IMR-90 (cell line): ENCODE data around the gene LIX1. TPM values are rescaled to one million over a fixed set of nuclear protein-coding genes. Genes with fewer than 3 reads are reported as not detected.

Source experiments
- ATAC-seq: fragments of 200-7000 bp; cut with Tn5 transposase; 2 replicates; pipeline ENCODE4 v1.9.1; 2020; ENCODE audit warnings: low read depth, mild to moderate bottlenecking, moderate library complexity
- BruUV-seq: library from RNA; stranded (reverse); fragments of 400-500 nt; replicated peaks from 2 replicates; lab custom pipeline; 2021; lab: Mats Ljungman, UMichigan
- CTCF ChIA-PET: fragments of 300-600 bp; formaldehyde crosslinking; extraction: SDS; loops from one replicate; lab custom pipeline; 2021; ENCODE audit warnings: antibody characterized with exemption; lab: Yijun Ruan, JAX
- POLR2A ChIA-PET: fragments of 300-600 bp; sonication (Branson Sonifier 250); formaldehyde crosslinking; loops from one replicate; lab custom pipeline; 2022; ENCODE audit warnings: antibody characterized with exemption; ENCODE audit not compliant: unreplicated experiment; lab: Charles Lee
- DNase-seq: peaks from one replicate; pipeline ENCODE4 v3.0.0; 2013
- H2AFZ ChIP-seq: replicated peaks from 2 replicates; pipeline ENCODE3; 2013; ENCODE audit warnings: low read length, mild to moderate bottlenecking; ENCODE audit not compliant: poor library complexity
- H2AK5ac ChIP-seq: 2 replicates; pipeline ENCODE4 v1.6.1; 2013; ENCODE audit warnings: low read depth, low read length, inconsistent platforms
- H2AK9ac ChIP-seq: replicated peaks from 2 replicates; pipeline ENCODE3; 2013; ENCODE audit warnings: mild to moderate bottlenecking, low read depth, low read length, moderate library complexity; ENCODE audit not compliant: poor library complexity
- H2BK120ac ChIP-seq: 2 replicates; pipeline ENCODE4 v1.6.1; 2013; ENCODE audit warnings: low read depth, low read length, inconsistent platforms
- H2BK15ac ChIP-seq: 3 replicates; pipeline ENCODE4 v1.6.1; 2013; ENCODE audit warnings: low read depth, low read length, inconsistent platforms
- H2BK20ac ChIP-seq: 2 replicates; pipeline ENCODE4 v1.6.1; 2013; ENCODE audit warnings: low read depth, mild to moderate bottlenecking, inconsistent platforms, low read length, moderate library complexity
- H2BK5ac ChIP-seq: 2 replicates; pipeline ENCODE4 v1.6.1; 2013; ENCODE audit warnings: mild to moderate bottlenecking, low read depth, low read length, inconsistent platforms; ENCODE audit not compliant: poor library complexity, severe bottlenecking
- H3K14ac ChIP-seq: replicated peaks from 2 replicates; pipeline ENCODE4 v1.6.1; 2013; ENCODE audit warnings: low read depth, low read length, inconsistent platforms
- H3K18ac ChIP-seq: 2 replicates; pipeline ENCODE4 v1.6.1; 2013; ENCODE audit warnings: low read depth, low read length, control low read depth
- H3K23ac ChIP-seq: 2 replicates; pipeline ENCODE4 v1.6.1; 2013; ENCODE audit warnings: low read depth, low read length, inconsistent platforms
- H3K27ac ChIP-seq: 2 replicates; pipeline ENCODE4 v1.5.1; 2013; ENCODE audit warnings: mild to moderate bottlenecking, control low read depth, low read length; ENCODE audit not compliant: insufficient read depth
- H3K27me3 ChIP-seq: 2 replicates; pipeline ENCODE4 v1.6.1; 2013; ENCODE audit warnings: low read length; ENCODE audit not compliant: control insufficient read depth, insufficient read depth
- H3K36me3 ChIP-seq: 2 replicates; pipeline ENCODE4 v1.6.1; 2013; ENCODE audit warnings: low read length, mixed read lengths; ENCODE audit not compliant: control insufficient read depth, insufficient read depth
- H3K4ac ChIP-seq: 2 replicates; pipeline ENCODE4 v1.6.1; 2013; ENCODE audit warnings: low read depth, low read length, inconsistent platforms
- H3K4me1 ChIP-seq: 2 replicates; pipeline ENCODE4 v1.6.1; 2013; ENCODE audit warnings: low read length, mixed read lengths; ENCODE audit not compliant: control insufficient read depth, insufficient read depth
- H3K4me2 ChIP-seq: 2 replicates; pipeline ENCODE4 v1.6.1; 2013; ENCODE audit warnings: low read depth, mild to moderate bottlenecking, control low read depth, low read length, moderate library complexity
- H3K4me3 ChIP-seq: 2 replicates; pipeline ENCODE4 v1.5.1; 2013; ENCODE audit warnings: low read depth, mild to moderate bottlenecking, control low read depth, low read length, moderate library complexity; ENCODE audit not compliant: insufficient read depth
- H3K56ac ChIP-seq: 2 replicates; pipeline ENCODE4 v1.6.1; 2013; ENCODE audit warnings: low read length, inconsistent platforms; ENCODE audit not compliant: insufficient read depth; ENCODE audit errors: extremely low read depth
- H3K79me1 ChIP-seq, 2 experiments: 2 replicates each; pipeline ENCODE4 v1.6.1; 2013; ENCODE audit warnings: low read length in 2 of 2, inconsistent platforms in 1 of 2, low read depth in 1 of 2
- H3K9ac ChIP-seq: 2 replicates; pipeline ENCODE4 v1.6.1; 2013; ENCODE audit warnings: low read depth, low read length, control low read depth
- H3K9me1 ChIP-seq: 2 replicates; pipeline ENCODE4 v1.6.1; 2013; ENCODE audit warnings: low read length, inconsistent platforms; ENCODE audit not compliant: insufficient read depth
- H3K9me3 ChIP-seq: 2 replicates; pipeline ENCODE4 v1.6.1; 2013; ENCODE audit warnings: low read length; ENCODE audit not compliant: control insufficient read depth, insufficient read depth
- H4K20me1 ChIP-seq: 2 replicates; pipeline ENCODE4 v1.6.1; 2013; ENCODE audit warnings: low read length, inconsistent platforms; ENCODE audit not compliant: insufficient read depth
- H4K5ac ChIP-seq: 2 replicates; pipeline ENCODE4 v1.6.1; 2013; ENCODE audit warnings: mild to moderate bottlenecking, low read depth, low read length, control low read depth
- H4K8ac ChIP-seq, 2 experiments: 2 replicates each; pipeline ENCODE4 v1.6.1; 2013; ENCODE audit warnings: low read depth in 2 of 2, low read length in 2 of 2, control low read depth in 1 of 2, inconsistent platforms in 1 of 2
- H4K91ac ChIP-seq: 2 replicates; pipeline ENCODE4 v1.6.1; 2013; ENCODE audit warnings: low read depth, low read length, inconsistent platforms; ENCODE audit not compliant: insufficient read depth
- BHLHE40 ChIP-seq: fragments of 150-350 bp; IDR thresholded peaks from 2 replicates; pipeline ENCODE4 v1.6.1; 2016; ENCODE audit warnings: mild to moderate bottlenecking, low read depth, low read length
- CEBPB ChIP-seq: IDR thresholded peaks from 2 replicates; pipeline ENCODE4 v1.6.1; 2012; ENCODE audit warnings: low read depth, low read length, improper control_type of control experiment
- CHD1 ChIP-seq: IDR thresholded peaks from 2 replicates; pipeline ENCODE4 v1.6.1; 2012; ENCODE audit warnings: low read depth, low read length, improper control_type of control experiment
- CTCF ChIP-seq: conservative IDR thresholded peaks from 2 replicates; pipeline ENCODE4 v1.5.1; 2012; ENCODE audit warnings: mild to moderate bottlenecking, low read depth, low read length, improper control_type of control experiment
- ELK1 ChIP-seq: fragments of 150-350 bp; IDR thresholded peaks from 2 replicates; pipeline ENCODE4 v1.6.1; 2016; ENCODE audit warnings: low read depth, mild to moderate bottlenecking, low read length, moderate library complexity, borderline replicate concordance
- FOS ChIP-seq: fragments of 150-350 bp; IDR thresholded peaks from 2 replicates; pipeline ENCODE4 v1.6.1; 2016; ENCODE audit warnings: low read depth, low read length
- MAFK ChIP-seq: IDR thresholded peaks from 2 replicates; pipeline ENCODE4 v1.6.1; 2012; ENCODE audit warnings: low read depth, low read length, improper control_type of control experiment
- MAZ ChIP-seq: IDR thresholded peaks from 2 replicates; pipeline ENCODE4 v1.6.1; 2012; ENCODE audit warnings: low read depth, mild to moderate bottlenecking, low read length, improper control_type of control experiment, moderate library complexity, borderline replicate concordance
- MXI1 ChIP-seq: IDR thresholded peaks from 2 replicates; pipeline ENCODE4 v1.6.1; 2012; ENCODE audit warnings: low read depth, mild to moderate bottlenecking, low read length, moderate library complexity, borderline replicate concordance
- NFE2L2 ChIP-seq: fragments of 150-350 bp; IDR thresholded peaks from 2 replicates; pipeline ENCODE4 v1.6.1; 2016; ENCODE audit warnings: low read depth, mild to moderate bottlenecking, low read length
- POLR2A ChIP-seq: IDR thresholded peaks from 2 replicates; pipeline ENCODE4 v1.6.1; 2012; ENCODE audit warnings: mild to moderate bottlenecking, low read depth, low read length
- RAD21 ChIP-seq: IDR thresholded peaks from 2 replicates; pipeline ENCODE4 v1.6.1; 2012; ENCODE audit warnings: low read length, improper control_type of control experiment
- RCOR1 ChIP-seq: IDR thresholded peaks from 2 replicates; pipeline ENCODE4 v1.6.1; 2012; ENCODE audit warnings: mild to moderate bottlenecking, low read length, improper control_type of control experiment; ENCODE audit not compliant: insufficient replicate concordance
- RFX5 ChIP-seq: IDR thresholded peaks from 2 replicates; pipeline ENCODE4 v1.8.0; 2012; ENCODE audit warnings: low read depth, mild to moderate bottlenecking, low read length, moderate library complexity
- WGBS, 2 experiments: methylation state at CpG; one replicate each; pipeline versions ENCODE4 v1.1.5 to v1.1.7; 2013; ENCODE audit warnings: missing lambda C conversion rate in 2 of 2; ENCODE audit not compliant: insufficient read length in 1 of 2; ENCODE audit errors: extremely low coverage in 2 of 2; 5-methylcytosine and 5-hydroxymethylcytosine counted together
- dilution Hi-C: fragments of 300-500 bp; cut with HindIII; formaldehyde crosslinking; loops from one replicate; pipeline ENCODE4 v1.14.3; 2018; ENCODE audit warnings: low sequenced_read_pairs; ENCODE audit not compliant: unreplicated experiment
- in situ Hi-C: fragments of 300-500 bp; cut with MboI; formaldehyde crosslinking; loops from 3 replicates; pipeline ENCODE4 v1.14.3; 2019; ENCODE audit warnings: low sequenced_read_pairs, inconsistent platforms, mixed read lengths
- intact Hi-C: fragments of 100-400 bp; cut with micrococcal nuclease; formaldehyde crosslinking; loops from 2 replicates; pipeline ENCODE4 v1.10.0; 2022
- polyA plus RNA-seq, 3 experiments: library from polyadenylated mRNA; depleted of rRNA; stranded (reverse); fragments of >200 nt; gene quantifications; 2 replicates each; pipeline ENCODE4 v1.2.3, GENCODE V29; 2012; ENCODE audit warnings: low replicate concordance in 1 of 3
- total RNA-seq: library from RNA; depleted of rRNA; stranded (reverse); fragments of >200 nt; gene quantifications from 2 replicates; pipeline ENCODE4 v1.2.3, GENCODE V29; 2012

LIX1 gene
- total and polyA plus RNA-seq, 2 of the 4 experiments (the other 2 are of a cell fraction): not detected

- no peak overlapping the region for H4K8ac ChIP-seq
- no peak overlapping the region for H3K9ac ChIP-seq
- no peak overlapping the region for H3K4ac ChIP-seq
- in situ Hi-C loops: no loop called here
- no peak overlapping the region for H2AK5ac ChIP-seq
- intact Hi-C loops: no loop called here
- WGBS, 2 experiments: 80% methylated on average over 4 of the region's 13 CpGs; no CpG with 5 or more reads in 1 of the 2 experiments
- H3K56ac ChIP-seq: no peak overlapping the region
- no peaks in the 10 kb centered on the region for H3K36me3 ChIP-seq
- no peak overlapping the region for H3K18ac ChIP-seq
- H3K14ac ChIP-seq: no peak overlapping the region
- H3K9me3 ChIP-seq: no peaks in the 10 kb centered on the region
- no peak overlapping the region for H2AFZ ChIP-seq
- H3K9me1 ChIP-seq: peaks cover 3% of the 10 kb centered on the region; the same call in 1 of the 2 replicates
- H3K79me1 ChIP-seq: no peaks in the 10 kb centered on the region
- dilution Hi-C loops: no loop called here
- POLR2A ChIA-PET: no interaction called here
- BruUV-seq: no TSS peak
- no peak overlapping the region for H2BK15ac ChIP-seq
- CTCF ChIA-PET: no interaction called here
- peaks cover 2% of the 10 kb centered on the region; the same call in 1 of the 2 replicates for H3K4me1 ChIP-seq
- no peak overlapping the region for H2BK5ac ChIP-seq
- H2AK9ac ChIP-seq: no peak overlapping the region
- H2BK120ac ChIP-seq: no peak overlapping the region
- no peak overlapping the region for H3K4me3 ChIP-seq
- no peak overlapping the region for H3K23ac ChIP-seq
- H4K91ac ChIP-seq: no peak overlapping the region
- TF ChIP-seq RCOR1 (no peak), NFE2L2 (no peak), BHLHE40 (no peak), MXI1 (no peak), RAD21 (no peak), ELK1 (no peak), MAZ (no peak), FOS (no peak), CHD1 (no peak), RFX5 (no peak), MAFK (no peak), CTCF (no peak), POLR2A (no peak), CEBPB (no peak)
- H3K4me2 ChIP-seq: no peak overlapping the region
- no peaks in the 10 kb centered on the region for H4K20me1 ChIP-seq
- no peak overlapping the region for H4K5ac ChIP-seq
- no peak overlapping the region for H2BK20ac ChIP-seq
- H3K27me3 ChIP-seq: peaks cover 30% of the 10 kb centered on the region
- ATAC-seq (no peak), DNase-seq (no peak)
- H3K27ac ChIP-seq: no peak overlapping the region
Observed at GRCh38 chr5:97105501-97106215, 36.8 kb downstream of the LIX1 start.
